Measurements from ENCODE around the gene LPCAT1. TPM values are rescaled to one million over a fixed set of nuclear protein-coding genes. Genes with fewer than 3 reads are reported as not detected.

The LPCAT1 gene
- total RNA-seq, 2 experiments from 2014 or later = 42.5 to 54.5 TPM

GRCh38 chr5:1415626-1416360, 108.0 kb downstream of the LPCAT1 start:
- no peaks in the 10 kb centered on the region for H3K4me1 Mint-ChIP-seq
- ChIA-PET POLR2A (no interaction called here), CTCF (no interaction called here)
- intact Hi-C loops (cut with DNase I, micrococcal nuclease) = no loop called here
- no peaks in the 10 kb centered on the region for H3K36me3 Mint-ChIP-seq (ENCODE audit: low read depth)
- H3K4me3 Mint-ChIP-seq = no peak overlapping the region
- no peak for ATAC-seq
- no peak for DNase-seq
- H3K27ac Mint-ChIP-seq = no peak overlapping the region
- no peaks in the 10 kb centered on the region for H3K9me3 Mint-ChIP-seq (ENCODE audit: low read depth)
- H3K27me3 Mint-ChIP-seq = peaks cover under 1% of the 10 kb centered on the region

DNA sequence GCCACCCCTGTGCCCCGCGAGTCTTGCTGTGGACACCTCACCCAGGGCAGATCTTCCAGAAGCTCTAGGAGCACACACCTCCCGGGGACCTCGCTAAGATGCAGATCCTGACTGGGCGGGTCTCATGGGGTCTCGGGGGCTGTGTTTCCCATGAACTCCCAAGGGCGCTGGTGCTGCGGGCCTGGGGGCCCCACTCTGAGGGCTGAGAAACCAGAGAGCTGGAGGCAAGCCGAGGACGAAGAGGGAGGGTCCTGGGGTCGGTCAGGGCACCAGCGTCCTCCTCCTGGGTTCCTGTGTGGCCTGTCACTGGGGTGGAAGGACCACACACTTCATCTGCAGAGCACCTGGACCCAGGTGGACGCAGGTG, 108.7 kb downstream of the LPCAT1 start:
- H3K36me3 Mint-ChIP-seq (ENCODE audit: low read depth) = no peaks in the 10 kb centered on the region
- intact Hi-C loops (cut with DNase I, micrococcal nuclease) = no loop called here
- no peak for ATAC-seq
- no peaks in the 10 kb centered on the region for H3K4me1 Mint-ChIP-seq
- no peak overlapping the region for H3K27ac Mint-ChIP-seq
- no peak for DNase-seq
- no peak overlapping the region for H3K4me3 Mint-ChIP-seq
- H3K9me3 Mint-ChIP-seq (ENCODE audit: low read depth) = no peaks in the 10 kb centered on the region
- peaks cover 3% of the 10 kb centered on the region for H3K27me3 Mint-ChIP-seq
- CTCF ChIA-PET = no interaction called here
- POLR2A ChIA-PET = no interaction called here

DNA sequence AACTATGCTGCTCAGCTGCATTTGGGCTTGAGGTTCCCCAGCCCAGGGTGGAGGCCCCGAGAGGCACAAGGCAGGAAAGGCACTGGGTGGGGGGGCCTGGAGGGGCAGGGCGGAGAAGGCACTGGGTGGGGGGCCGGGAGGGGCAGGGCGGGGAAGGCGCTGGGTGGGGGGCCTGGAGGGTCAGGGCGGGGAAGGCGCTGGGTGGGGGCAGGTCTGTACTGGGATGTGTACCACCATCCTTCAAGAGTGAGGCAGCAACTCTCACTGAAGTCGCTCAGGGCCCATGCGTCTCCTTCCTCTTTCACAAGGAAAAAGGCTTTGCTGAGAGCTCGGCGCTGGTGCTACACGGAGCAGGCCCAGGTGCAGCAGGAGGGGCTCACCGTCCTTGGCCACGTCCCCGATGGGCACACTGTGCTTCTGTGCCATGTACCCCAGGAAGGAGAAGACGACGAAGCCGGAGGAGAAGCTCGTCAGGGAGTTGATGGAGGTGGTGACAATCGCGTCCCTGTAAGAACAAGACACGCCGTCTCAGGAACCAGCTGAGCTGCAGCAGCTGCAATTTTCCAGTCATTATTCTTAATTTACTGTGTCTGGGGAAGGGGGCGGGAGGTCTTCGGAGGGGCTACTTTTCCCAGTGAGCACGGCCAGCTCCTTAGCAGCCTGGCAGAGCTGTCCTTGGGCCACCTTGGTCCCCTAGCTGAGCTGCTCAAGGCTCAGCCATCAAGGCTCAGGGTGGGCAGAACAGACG, 109.3 kb downstream of the LPCAT1 start:
- ATAC-seq = no peak
- no peak overlapping the region for H3K27ac Mint-ChIP-seq
- no peaks in the 10 kb centered on the region for H3K9me3 Mint-ChIP-seq (ENCODE audit: low read depth)
- no peaks in the 10 kb centered on the region for H3K4me1 Mint-ChIP-seq
- ChIA-PET CTCF (no interaction called here), POLR2A (no interaction called here)
- H3K36me3 Mint-ChIP-seq (ENCODE audit: low read depth) = no peaks in the 10 kb centered on the region
- DNase-seq = no peak
- intact Hi-C loops (cut with DNase I, micrococcal nuclease) = no loop called here
- H3K27me3 Mint-ChIP-seq = peaks cover 4% of the 10 kb centered on the region
- H3K4me3 Mint-ChIP-seq = no peak overlapping the region

DNA sequence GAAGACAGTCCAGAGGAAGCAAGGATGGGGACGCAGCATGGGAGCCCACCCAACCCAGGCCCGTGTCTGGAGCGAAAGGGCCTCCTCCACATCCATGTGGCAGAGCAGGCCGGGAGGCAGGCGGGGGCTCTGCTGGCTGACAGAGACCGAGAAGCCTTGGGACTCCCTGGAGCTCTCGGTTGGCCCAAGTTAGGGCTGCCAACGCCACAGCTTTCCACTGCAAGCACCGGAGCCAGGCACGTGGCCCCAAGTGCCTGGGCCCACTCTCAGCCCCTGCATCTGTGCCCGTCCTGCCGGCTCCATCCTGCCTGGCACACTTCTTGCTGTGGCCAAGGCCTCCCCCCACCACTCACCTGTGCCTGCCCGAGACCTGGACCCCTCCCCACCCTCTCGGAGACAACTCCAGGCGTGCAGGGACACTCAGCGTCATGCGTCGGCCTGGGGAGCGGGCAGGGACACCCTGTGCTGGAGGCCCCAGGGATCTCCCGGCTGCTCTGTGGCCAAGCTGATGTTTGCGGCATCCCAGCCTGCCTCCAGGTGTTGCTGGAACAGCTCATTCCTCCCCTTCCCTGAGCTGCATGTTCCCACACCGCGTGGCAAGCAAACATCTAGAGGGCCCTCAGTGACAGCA, 110.0 kb downstream of the LPCAT1 start:
- no peaks in the 10 kb centered on the region for H3K36me3 Mint-ChIP-seq (ENCODE audit: low read depth)
- no peak overlapping the region for H3K27ac Mint-ChIP-seq
- H3K27me3 Mint-ChIP-seq = peaks cover 9% of the 10 kb centered on the region
- H3K9me3 Mint-ChIP-seq (ENCODE audit: low read depth) = no peaks in the 10 kb centered on the region
- H3K4me3 Mint-ChIP-seq = no peak overlapping the region
- POLR2A ChIA-PET = no interaction called here
- DNase-seq (no peak), ATAC-seq (no peak)
- H3K4me1 Mint-ChIP-seq = no peaks in the 10 kb centered on the region
- intact Hi-C loops (cut with DNase I, micrococcal nuclease) = no loop called here
- CTCF ChIA-PET = no interaction called here

DNA sequence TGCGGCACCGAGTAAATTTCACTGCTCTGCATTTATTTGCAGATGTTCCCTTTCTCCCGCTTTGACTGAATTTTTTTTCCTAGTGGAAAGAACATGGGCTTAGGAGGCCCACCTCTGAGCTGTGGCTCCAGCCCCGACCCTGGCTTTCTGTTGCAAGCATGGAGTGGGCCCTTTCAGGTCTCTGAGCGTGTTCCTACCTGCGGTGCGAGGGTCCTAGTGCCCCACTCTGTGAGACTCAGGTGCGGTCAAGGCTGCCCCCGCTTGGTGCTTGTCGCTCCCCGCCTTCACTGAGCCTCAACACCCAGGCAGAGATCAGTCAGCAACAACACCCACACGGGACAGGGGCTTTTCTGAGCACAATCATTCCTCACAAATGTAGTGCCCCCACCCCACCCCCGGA, 110.5 kb downstream of the LPCAT1 start:
- no peaks in the 10 kb centered on the region for H3K36me3 Mint-ChIP-seq (ENCODE audit: low read depth)

GRCh38 chr5:1412621-1413020, 111.1 kb downstream of the LPCAT1 start:
- POLR2A ChIA-PET = no interaction called here
- ATAC-seq (no peak), DNase-seq (no peak)
- CTCF ChIA-PET = interaction anchor here (0.8 kb wide), 1 partner anchor 32 kb away, joined by 3 read pairs; no protein-coding TSS in a partner anchor
- Mint-ChIP-seq H3K4me3 (no peak overlapping the region), H3K27me3 (peaks cover 9% of the 10 kb centered on the region), H3K27ac (no peak overlapping the region), H3K9me3 (ENCODE audit: low read depth) (no peaks in the 10 kb centered on the region), H3K36me3 (ENCODE audit: low read depth) (no peaks in the 10 kb centered on the region), H3K4me1 (no peaks in the 10 kb centered on the region)
- intact Hi-C loops (cut with DNase I, micrococcal nuclease) = no loop called here

More for the DNA sequence above, 110.5 kb downstream of the LPCAT1 start:
- no peaks in the 10 kb centered on the region for H3K9me3 Mint-ChIP-seq (ENCODE audit: low read depth)
- no peak overlapping the region for H3K27ac Mint-ChIP-seq
- POLR2A ChIA-PET = no interaction called here
- no peak overlapping the region for H3K4me3 Mint-ChIP-seq
- peaks cover 9% of the 10 kb centered on the region for H3K27me3 Mint-ChIP-seq
- intact Hi-C loops (cut with DNase I, micrococcal nuclease) = no loop called here
- CTCF ChIA-PET = no interaction called here
- H3K4me1 Mint-ChIP-seq = no peaks in the 10 kb centered on the region
- no peak for DNase-seq
- no peak for ATAC-seq

- Mint-ChIP-seq H3K4me3 (no peak overlapping the region), H3K4me1 (no peaks in the 10 kb centered on the region), H3K27me3 (peaks cover 9% of the 10 kb centered on the region), H3K27ac (no peak overlapping the region), H3K36me3 (ENCODE audit: low read depth) (no peaks in the 10 kb centered on the region), H3K9me3 (ENCODE audit: low read depth) (no peaks in the 10 kb centered on the region)
- DNase-seq (no peak), ATAC-seq (no peak)
- CTCF ChIA-PET = interaction anchor here (0.8 kb wide), 1 partner anchor 32 kb away, joined by 3 read pairs; no protein-coding TSS in a partner anchor
- intact Hi-C loops (cut with DNase I, micrococcal nuclease) = no loop called here
- POLR2A ChIA-PET = no interaction called here
Observed at GRCh38 chr5:1412163-1412562, 111.6 kb downstream of the LPCAT1 start.

Small RNAs within 50 kb of the gene (microRNA-seq; reads per million reads assigned to microRNA genes)
- not detected for gene MIR6075 (ENCODE audit: borderline replicate concordance)

Other genes with a start within 250 kb of the LPCAT1 start
- 10 to 100 TPM in 1 of 2 experiments, 1 to 10 TPM in 1; 8.5 to 11.9 TPM for gene TERT, start 228.9 kb downstream of the LPCAT1 start, total RNA-seq
- 10 to 100 TPM; 62.1 to 62.2 TPM for gene CLPTM1L, start 178.9 kb downstream of the LPCAT1 start, total RNA-seq
- gene SLC6A3, start 78.5 kb downstream of the LPCAT1 start, total RNA-seq = not detected